CD4-positive, alpha-beta T cell (primary cell): Measurements from ENCODE around the gene KCNJ4. TPM values are rescaled to one million over a fixed set of nuclear protein-coding genes. Genes with fewer than 3 reads are reported as not detected.
"Not testable (repeated sequence)": the region's sequence is repeated elsewhere in the genome, so short reads cannot be mapped to it uniquely, and the experiment has no call there.

ENCODE experiments used
- ATAC-seq: fragments of 200-7000 bp; cut with Tn5 transposase; one replicate; pipeline ENCODE4 v1.10.0; 2022; ENCODE audit warnings: mild to moderate bottlenecking; ENCODE audit not compliant: poor library complexity
- CTCF ChIA-PET: fragments of 350-600 bp; sonication (Branson Sonifier 250); formaldehyde crosslinking; loops from one replicate; lab custom pipeline; 2021; ENCODE audit warnings: antibody characterized with exemption, inconsistent platforms; lab: Charles Lee
- POLR2A ChIA-PET: fragments of 350-600 bp; sonication (Branson Sonifier 250); formaldehyde crosslinking; loops from one replicate; lab custom pipeline; 2021; ENCODE audit warnings: antibody characterized with exemption, inconsistent platforms; lab: Charles Lee
- DNase-seq, 14 experiments: peaks; one replicate each; pipeline ENCODE4 v3.0.0-alpha.2; 2013 to 2020; ENCODE audit warnings: mixed read lengths in 2 of 14
- H3K27ac ChIP-seq, 2 donors: one replicate each; pipeline versions ENCODE4 v1.5.1 to v1.7.0; 2013; ENCODE audit warnings: low read length in 2 of 2, low read depth in 1 of 2, mild to moderate bottlenecking in 1 of 2
- H3K27me3 ChIP-seq, 2 experiments: 1 replicate in 1 of 2; 2 replicates in 1 of 2; pipeline versions ENCODE4 v1.6.1 to v1.7.0; 2013; ENCODE audit warnings: low read length in 2 of 2, control low read depth in 1 of 2, mild to moderate bottlenecking in 1 of 2, moderate library complexity in 1 of 2; ENCODE audit not compliant: insufficient read depth in 2 of 2, control insufficient read depth in 1 of 2
- H3K36me3 ChIP-seq: one replicate; pipeline ENCODE4 v1.6.1; 2013; ENCODE audit warnings: low read length, control low read depth; ENCODE audit not compliant: insufficient read depth
- H3K4me1 ChIP-seq: one replicate; pipeline ENCODE4 v1.6.1; 2013; ENCODE audit warnings: low read length, control low read depth; ENCODE audit not compliant: insufficient read depth
- H3K4me3 ChIP-seq: one replicate; pipeline ENCODE4 v1.5.1; 2013; ENCODE audit warnings: mild to moderate bottlenecking, low read length, moderate library complexity
- H3K9me3 ChIP-seq, 2 experiments: 1 replicate in 1 of 2; 2 replicates in 1 of 2; pipeline versions ENCODE4 v1.6.1 to v1.7.0; 2013; ENCODE audit warnings: low read length in 2 of 2, mild to moderate bottlenecking in 2 of 2, control low read depth in 1 of 2, moderate library complexity in 1 of 2; ENCODE audit not compliant: control insufficient read depth in 1 of 2, insufficient read depth in 1 of 2
- H3K27ac Mint-ChIP-seq: one replicate; pipeline ENCODE4 v1.8.0; 2020; ENCODE audit warnings: mixed read lengths
- H3K27me3 Mint-ChIP-seq: one replicate; pipeline ENCODE4 v1.8.0; 2021; ENCODE audit warnings: mixed read lengths
- H3K36me3 Mint-ChIP-seq: one replicate; pipeline ENCODE4 v1.8.0; 2021; ENCODE audit warnings: low read depth, mixed read lengths
- H3K4me1 Mint-ChIP-seq: one replicate; pipeline ENCODE4 v1.8.0; 2021; ENCODE audit warnings: low read depth, mixed read lengths
- H3K4me3 Mint-ChIP-seq: one replicate; pipeline ENCODE4 v1.8.0; 2020; ENCODE audit warnings: mild to moderate bottlenecking, mixed read lengths
- H3K9me3 Mint-ChIP-seq: one replicate; pipeline ENCODE4 v1.8.0; 2020; ENCODE audit warnings: mixed read lengths
- CTCF ChIP-seq: fragments of 200-600 bp; IDR thresholded peaks from one replicate; pipeline ENCODE4 v1.8.0; 2022; ENCODE audit warnings: antibody characterized with exemption, mild to moderate bottlenecking
- intact Hi-C, 2 experiments: fragments of 100-400 bp; cut with DNase I in 1 of 2; cut with micrococcal nuclease in 1 of 2; formaldehyde crosslinking; loops; one replicate each; pipeline versions ENCODE4 v1.15.1 to v1.9.0; 2023 to 2025; cut with DNase I, micrococcal nuclease
- total RNA-seq, 174 experiments: library from RNA in 2 of 174; stranded (reverse) in 2 of 174; gene quantifications; one replicate each; pipeline ENCODE4 v1.2.3 and lab custom pipeline; 2021 to 2026

KCNJ4 gene
- total RNA-seq, 2 experiments from 2014 or later, result not detected

- ChIA-PET CTCF (no interaction called here), POLR2A (no interaction called here)
- no peak for TF ChIP-seq CTCF
- peaks cover 13% of the 10 kb centered on the region for H3K36me3 Mint-ChIP-seq
- no peaks in the 10 kb centered on the region for H3K9me3 Mint-ChIP-seq
- no peaks in the 10 kb centered on the region for H3K9me3 ChIP-seq
- no peaks in the 10 kb centered on the region for H3K4me1 ChIP-seq
- intact Hi-C loops, result no loop called here
- no peak overlapping the region for H3K27ac Mint-ChIP-seq
- H3K36me3 ChIP-seq, result no peaks in the 10 kb centered on the region
- DNase-seq, result no peak
- no peak overlapping the region for H3K27ac ChIP-seq
- no peaks in the 10 kb centered on the region for H3K27me3 ChIP-seq
- H3K4me3 Mint-ChIP-seq, result no peak overlapping the region
- peaks cover 7% of the 10 kb centered on the region for H3K4me1 Mint-ChIP-seq
- no peak overlapping the region for H3K4me3 ChIP-seq
- ATAC-seq, result no peak
- no peaks in the 10 kb centered on the region for H3K27me3 Mint-ChIP-seq
Observed at GRCh38 chr22:38383417-38383816, 71.6 kb downstream of the KCNJ4 start.

- H3K9me3 Mint-ChIP-seq, H3K27me3 Mint-ChIP-seq, H3K4me3 Mint-ChIP-seq, H3K27me3 ChIP-seq, ATAC-seq, H3K4me1 ChIP-seq, DNase-seq, CTCF ChIA-PET, H3K4me3 ChIP-seq, H3K4me1 Mint-ChIP-seq, H3K9me3 ChIP-seq, H3K36me3 ChIP-seq, H3K27ac Mint-ChIP-seq, H3K27ac ChIP-seq, POLR2A ChIA-PET, intact Hi-C loops: not testable (repeated sequence)
- H3K36me3 Mint-ChIP-seq, result peaks cover 13% of the 10 kb centered on the region
Observed at GRCh38 chr22:38381371-38381770, 73.6 kb downstream of the KCNJ4 start.

Other genes starting within 250 kb of the KCNJ4 start
- gene TMEM184B, start 182.2 kb downstream of the KCNJ4 start, total RNA-seq, result 10 to 100 TPM; 49.3 to 50.1 TPM
- 100 to 1,000 TPM; 208 to 217 TPM for gene CSNK1E, start 137.8 kb downstream of the KCNJ4 start, total RNA-seq
- gene KDELR3, start 12.9 kb upstream of the KCNJ4 start, total RNA-seq, result not detected
- 100 to 1,000 TPM; 454 to 462 TPM for gene DDX17, start 51.1 kb upstream of the KCNJ4 start, total RNA-seq
- under 1 TPM; 0.52 to 0.95 TPM for gene DMC1, start 115.0 kb upstream of the KCNJ4 start, total RNA-seq
- gene FAM227A, start 201.2 kb upstream of the KCNJ4 start, total RNA-seq, result under 1 TPM; 0.34 to 0.91 TPM
- gene CBY1, start 201.4 kb upstream of the KCNJ4 start, total RNA-seq, result 1 to 10 TPM; 4.6 to 7.6 TPM
- gene TOMM22, start 226.8 kb upstream of the KCNJ4 start, total RNA-seq, result 10 to 100 TPM; 53.7 to 54.8 TPM
- 100 to 1,000 TPM; 303 to 307 TPM for gene JOSD1, start 245.7 kb upstream of the KCNJ4 start, total RNA-seq